K562 (cell line): Measurements from ENCODE around the gene NPR1. TPM values are rescaled to one million over a fixed set of nuclear protein-coding genes. Genes with fewer than 3 reads are reported as not detected.
"Not testable (repeated sequence)": the region's sequence is repeated elsewhere in the genome, so short reads cannot be mapped to it uniquely, and the experiment has no call there.

ENCODE experiments used
- ATAC-seq: fragments of 200-7000 bp; cut with Tn5 transposase; 3 replicates; pipeline ENCODE4 v1.9.1; 2020; ENCODE audit warnings: moderate library complexity
- BruUV-seq: library from RNA; stranded (reverse); fragments of 400-500 nt; replicated peaks from 2 replicates; lab custom pipeline; 2021; lab: Mats Ljungman, UMichigan
- CTCF ChIA-PET: fragments of 300-600 bp; formaldehyde crosslinking; extraction: SDS; loops from one replicate; lab custom pipeline; 2021; ENCODE audit warnings: low intra/inter-chr PET ratio; lab: Yijun Ruan, JAX
- POLR2A ChIA-PET: fragments of 300-600, 350-650 bp; sonication (Branson Sonifier 250); formaldehyde crosslinking; extraction: SDS; loops from one replicate; lab custom pipeline; 2021; ENCODE audit warnings: antibody characterized with exemption, inconsistent platforms; lab: Yijun Ruan, JAX
- DNase-seq, 4 experiments: peaks; one replicate each; pipeline versions ENCODE4 v3.0.0 to v3.0.0-alpha.2; 2011 to 2018; ENCODE audit warnings: low spot score in 3 of 4, mixed read lengths in 3 of 4; ENCODE audit errors: extremely low read depth in 1 of 4
- FAIRE-seq: peaks from 2 replicates; lab custom pipeline; 2011; peaks lifted over from hg19 to GRCh38; lab: Jason Lieb, UNC
- H2AFZ ChIP-seq: 2 replicates; pipeline ENCODE4 v1.6.0; 2011; ENCODE audit warnings: low read depth, low read length, control low read depth, inconsistent platforms
- H3K27ac ChIP-seq: fragments of 200-600 bp; 3 replicates; pipeline ENCODE4 v1.8.0; 2011; ENCODE audit warnings: low read depth, mild to moderate bottlenecking, control low read depth, inconsistent platforms, low read length, moderate library complexity, mixed read lengths; ENCODE audit errors: extremely low read depth
- H3K27me3 ChIP-seq, 2 experiments: fragments of 300-600 bp in 1 of 2; 2 replicates in 1 of 2; 3 replicates in 1 of 2; pipeline versions ENCODE4 v1.6.0 to v1.8.0; 2011; ENCODE audit warnings: inconsistent platforms in 2 of 2, low read length in 2 of 2, mild to moderate bottlenecking in 1 of 2, mixed read lengths in 1 of 2, moderate library complexity in 1 of 2; ENCODE audit not compliant: control insufficient read depth in 2 of 2, insufficient read depth in 2 of 2
- H3K36me3 ChIP-seq: fragments of 300-600 bp; 3 replicates; pipeline ENCODE4 v1.8.0; 2011; ENCODE audit warnings: mild to moderate bottlenecking, low read length, inconsistent platforms; ENCODE audit not compliant: control insufficient read depth, insufficient read depth
- H3K4me1 ChIP-seq, 2 experiments: fragments of 200-600 bp in 1 of 2; replicated peaks in 1 of 2; 2 replicates in 1 of 2; 3 replicates in 1 of 2; pipeline versions ENCODE4 v1.5.1 to v1.8.0; 2011; ENCODE audit warnings: inconsistent platforms in 2 of 2, low read length in 2 of 2, mild to moderate bottlenecking in 1 of 2, mixed read lengths in 1 of 2, moderate library complexity in 1 of 2; ENCODE audit not compliant: control insufficient read depth in 2 of 2, insufficient read depth in 2 of 2
- H3K4me2 ChIP-seq: 2 replicates; pipeline ENCODE4 v1.6.1; 2011; ENCODE audit warnings: low read length, control low read depth, inconsistent platforms, mixed read lengths; ENCODE audit not compliant: insufficient read depth
- H3K4me3 ChIP-seq: fragments of 200-600 bp; sonication (generic), shearing (Covaris generic); 2 replicates; pipeline ENCODE4 v1.5.1; 2016; ENCODE audit warnings: control low read depth, inconsistent platforms
- H3K79me2 ChIP-seq: fragments of 200-600 bp; 3 replicates; pipeline ENCODE4 v1.8.0; 2011; ENCODE audit warnings: low read length, inconsistent platforms; ENCODE audit not compliant: control insufficient read depth, insufficient read depth
- H3K9ac ChIP-seq, 2 experiments: 2 replicates each; pipeline versions ENCODE4 v1.6.0 to v1.6.1; 2011; ENCODE audit warnings: low read depth in 2 of 2, low read length in 2 of 2, control low read depth in 1 of 2, inconsistent platforms in 1 of 2, mild to moderate bottlenecking in 1 of 2, mixed read lengths in 1 of 2; ENCODE audit not compliant: insufficient read depth in 1 of 2
- H3K9me1 ChIP-seq: one replicate; pipeline ENCODE4 v1.6.0; 2011; ENCODE audit warnings: inconsistent platforms, mild to moderate bottlenecking, low read length, moderate library complexity; ENCODE audit not compliant: control insufficient read depth, insufficient read depth
- H3K9me3 ChIP-seq: replicated peaks from 2 replicates; pipeline ENCODE4 v1.5.1; 2011; ENCODE audit warnings: low read depth, low read length, inconsistent platforms; ENCODE audit not compliant: control insufficient read depth, insufficient read depth
- H4K20me1 ChIP-seq: replicated peaks from 2 replicates; pipeline ENCODE4 v1.6.1; 2011; ENCODE audit warnings: low read length, inconsistent platforms, mixed read lengths; ENCODE audit not compliant: control insufficient read depth, insufficient read depth
- RBM25 ChIP-seq: fragments of 200-400 bp; formaldehyde crosslinking; IDR thresholded peaks from 2 replicates; pipeline ENCODE4 v1.6.1; 2018; ENCODE audit warnings: low read length, low read depth, moderate library complexity; ENCODE audit not compliant: severe bottlenecking
- SNIP1 ChIP-seq: fragments of 450-650 bp; IDR thresholded peaks from 2 replicates; pipeline ENCODE4 v1.7.1; 2017; ENCODE audit warnings: low read depth, mild to moderate bottlenecking
- TEAD2 ChIP-seq: fragments of 450-650 bp; IDR thresholded peaks from 2 replicates; pipeline ENCODE4 v1.6.1; 2016; ENCODE audit warnings: missing genetic modification characterization, control low read depth, missing compliant biosample characterization
- ZNF384 ChIP-seq: IDR thresholded peaks from 2 replicates; pipeline ENCODE4 v1.6.1; 2012; ENCODE audit warnings: low read depth, low read length, improper control_type of control experiment
- WGBS: fragments of 100-300 bp; shearing (Covaris generic); methylation state at CpG from one replicate; pipeline ENCODE4 v1.1.6; 2016; ENCODE audit warnings: low coverage, mixed read lengths; ENCODE audit not compliant: insufficient coverage; ENCODE audit errors: missing lambda C conversion rate; 5-methylcytosine and 5-hydroxymethylcytosine counted together
- in situ Hi-C: fragments of 300-500 bp; cut with MboI; formaldehyde crosslinking; loops from 4 replicates; pipeline ENCODE4 v1.15.0; 2018; ENCODE audit warnings: inconsistent platforms, mixed read lengths
- intact Hi-C: fragments of 100-400 bp; cut with micrococcal nuclease; formaldehyde crosslinking; loops from 2 replicates; pipeline ENCODE4 v1.14.2; 2022
- polyA plus RNA-seq, 8 experiments: library from polyadenylated mRNA; depleted of rRNA in 4 of 8; stranded (reverse) in 5 of 8; unstranded in 3 of 8; fragments of >200 nt; fragmentation: Nextera tagmentation in 2 of 8; fragmentation: Illumina TruSeq in 1 of 8; extraction: Ambion mirVana in 2 of 8; extraction: Trizol in 1 of 8; gene quantifications; 2 replicates each; pipeline versions ENCODE4 v1.2.1 to v1.2.3, GENCODE V29; 2011 to 2014; ENCODE audit warnings: inconsistent platforms in 1 of 8, missing spikeins in 1 of 8
- total RNA-seq, 7 experiments: library from RNA; depleted of rRNA in 6 of 7; stranded (reverse); fragments of >200 nt in 6 of 7; fragmentation: Illumina TruSeq in 2 of 7; extraction: Trizol in 2 of 7; gene quantifications; 2 replicates each; pipeline versions ENCODE4 v1.2.1 to v1.2.3, GENCODE V29; 2011 to 2021; ENCODE audit warnings: low replicate concordance in 1 of 7
- TF ChIP-seq, protein P1 (sequence below): fragments of 250-450 bp; sonication (Bioruptor Pico); IDR thresholded peaks from 2 replicates; pipeline ENCODE4 v1.4.0; 2020; ENCODE audit warnings: borderline replicate concordance

NPR1 gene
- total and polyA plus RNA-seq, 9 of the 15 experiments (the other 6 are each of a cell fraction or from before 2014, with no cell fraction given) = 0.05 to 0.16 (median 0.06) TPM; not detected in 6

DNA sequence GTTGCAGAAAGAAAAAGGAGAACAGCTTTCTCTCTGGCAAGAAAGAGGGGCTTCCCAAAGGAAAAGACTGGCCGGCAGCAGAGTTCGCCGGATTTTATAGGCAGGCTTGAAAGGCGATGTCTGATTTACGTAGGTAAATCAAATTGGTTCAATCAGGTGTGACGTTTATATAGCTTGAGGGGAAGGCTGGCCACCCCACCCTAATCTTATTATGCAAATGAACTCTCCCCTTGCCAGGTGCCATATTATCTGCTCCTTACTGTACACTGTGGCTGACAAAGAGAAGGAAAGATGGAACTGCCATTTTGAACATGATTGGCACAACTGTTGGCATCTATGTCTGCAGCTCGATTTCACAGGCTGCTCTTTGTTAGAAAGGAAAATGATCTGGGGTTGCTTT lies 32.5 kb downstream of the NPR1 start (continued):
- TF ChIP-seq TEAD2 (tag) (no peak), SNIP1 (no peak)
- TF ChIP-seq, protein P1, sequence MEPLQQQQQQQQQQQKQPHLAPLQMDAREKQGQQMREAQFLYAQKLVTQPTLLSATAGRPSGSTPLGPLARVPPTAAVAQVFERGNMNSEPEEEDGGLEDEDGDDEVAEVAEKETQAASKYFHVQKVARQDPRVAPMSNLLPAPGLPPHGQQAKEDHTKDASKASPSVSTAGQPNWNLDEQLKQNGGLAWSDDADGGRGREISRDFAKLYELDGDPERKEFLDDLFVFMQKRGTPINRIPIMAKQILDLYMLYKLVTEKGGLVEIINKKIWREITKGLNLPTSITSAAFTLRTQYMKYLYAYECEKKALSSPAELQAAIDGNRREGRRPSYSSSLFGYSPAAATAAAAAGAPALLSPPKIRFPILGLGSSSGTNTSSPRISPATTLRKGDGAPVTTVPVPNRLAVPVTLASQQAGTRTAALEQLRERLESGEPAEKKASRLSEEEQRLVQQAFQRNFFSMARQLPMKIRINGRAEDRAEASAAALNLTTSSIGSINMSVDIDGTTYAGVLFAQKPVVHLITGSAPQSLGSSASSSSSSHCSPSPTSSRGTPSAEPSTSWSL (CRISPR knock-in tag) = no peak

DNA sequence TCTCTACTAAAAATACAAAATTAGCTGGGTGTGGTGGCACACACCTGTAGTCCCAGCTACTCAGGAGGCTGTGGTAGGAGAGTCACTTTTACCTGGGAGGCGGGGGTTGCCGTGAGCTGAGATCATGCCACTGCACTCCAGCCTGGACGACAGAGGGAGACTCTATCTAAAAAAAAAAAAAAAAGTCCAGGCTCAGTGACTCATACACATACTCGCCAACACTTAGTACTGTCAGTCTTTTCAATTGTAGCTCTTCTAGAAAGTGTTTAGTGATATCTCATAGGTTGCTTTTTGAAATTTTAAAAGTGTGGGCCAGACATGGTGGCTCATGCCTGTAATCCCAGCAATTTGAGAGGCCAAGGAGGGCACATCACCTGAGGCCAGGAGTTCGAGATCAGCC lies 37.7 kb downstream of the NPR1 start:
- H3K27me3 ChIP-seq, H3K9me1 ChIP-seq, H2AFZ ChIP-seq, H3K4me2 ChIP-seq, H3K79me2 ChIP-seq, H3K9me3 ChIP-seq, DNase-seq, H3K36me3 ChIP-seq, in situ Hi-C loops, ATAC-seq, H3K4me1 ChIP-seq, H3K4me3 ChIP-seq, H3K9ac ChIP-seq, H3K27ac ChIP-seq, FAIRE-seq, intact Hi-C loops, H4K20me1 ChIP-seq, BruUV-seq: not testable (repeated sequence)
- TF ChIP-seq RBM25 = peak; percentile 35
- peak; percentile 69 for TF ChIP-seq ZNF384
- CTCF ChIA-PET = interaction anchor here (0.7 kb wide), 1 partner anchor 275 kb away, joined by 7 read pairs; no protein-coding TSS in a partner anchor
- 16% methylated on average over 4 of the region's 5 CpGs for WGBS
- POLR2A ChIA-PET = interaction anchor here (1.0 kb wide), 1 partner anchor 12 kb away, joined by 4 read pairs; the partner anchor contains the start of gene INTS3
